Type B pancreatic cell (in vitro differentiated cells): Measurements from ENCODE around the gene FNBP1. TPM values are rescaled to one million over a fixed set of nuclear protein-coding genes. Genes with fewer than 3 reads are reported as not detected.

Source experiments
- DNase-seq: peaks from one replicate; pipeline ENCODE4 v3.0.0; 2021; ENCODE audit warnings: mixed read lengths; ENCODE audit not compliant: unreplicated experiment; ENCODE audit errors: extremely low spot score
- H3K27ac Mint-ChIP-seq: 2 replicates; pipeline ENCODE4 v1.8.0; 2021; ENCODE audit warnings: mild to moderate bottlenecking, mixed read lengths
- H3K27me3 Mint-ChIP-seq: 2 replicates; pipeline ENCODE4 v1.8.0; 2021; ENCODE audit warnings: mixed read lengths
- H3K36me3 Mint-ChIP-seq: 2 replicates; pipeline ENCODE4 v1.8.0; 2021; ENCODE audit warnings: mixed read lengths
- H3K4me1 Mint-ChIP-seq: one replicate; pipeline ENCODE4 v1.8.0; 2021; ENCODE audit warnings: mixed read lengths; ENCODE audit not compliant: unreplicated experiment
- H3K4me3 Mint-ChIP-seq: 2 replicates; pipeline ENCODE4 v1.8.0; 2021; ENCODE audit warnings: mild to moderate bottlenecking, mixed read lengths
- H3K9me3 Mint-ChIP-seq: 2 replicates; pipeline ENCODE4 v1.8.0; 2021; ENCODE audit warnings: mixed read lengths
- total RNA-seq: library from RNA; stranded (reverse); gene quantifications from 2 replicates; pipeline ENCODE4 v1.2.1, GENCODE V29; 2021; ENCODE audit warnings: low replicate concordance
- TF ChIP-seq, protein P1 (sequence below): fragments of 200-600 bp; sonication (generic); conservative IDR thresholded peaks from 2 replicates; pipeline ENCODE4 v1.5.0; 2021; ENCODE audit warnings: antibody characterized with exemption, mild to moderate bottlenecking

FNBP1 gene
- total RNA-seq, 1 donor from 2014 or later = 38.6 TPM

DNA sequence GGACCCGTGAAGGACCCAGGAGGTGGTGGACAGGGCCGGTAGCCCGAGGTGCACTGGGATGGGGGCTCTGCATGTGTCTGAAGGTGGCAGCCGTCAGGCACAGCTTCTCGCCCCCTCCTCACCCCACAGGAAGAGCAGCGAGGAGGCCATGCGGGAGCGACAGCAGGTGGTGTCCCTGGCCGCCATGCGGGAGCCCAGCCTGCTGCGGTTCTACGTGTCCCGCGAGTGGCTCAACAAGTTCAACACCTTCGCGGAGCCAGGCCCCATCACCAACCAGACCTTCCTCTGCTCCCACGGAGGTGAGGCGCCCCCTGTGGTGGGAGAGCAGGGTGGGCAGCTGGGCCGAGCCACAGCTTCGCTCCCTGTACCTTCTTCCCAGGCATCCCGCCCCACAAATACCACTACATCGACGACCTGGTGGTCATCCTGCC, 167.8 kb downstream of the FNBP1 start:
- Mint-ChIP-seq H3K9me3 (no peaks in the 10 kb centered on the region), H3K36me3 (peaks cover 5% of the 10 kb centered on the region), H3K4me1 (no peaks in the 10 kb centered on the region), H3K4me3 (no peak overlapping the region), H3K27ac (no peak overlapping the region), H3K27me3 (no peaks in the 10 kb centered on the region)
- no peak for DNase-seq
- TF ChIP-seq, protein P1, sequence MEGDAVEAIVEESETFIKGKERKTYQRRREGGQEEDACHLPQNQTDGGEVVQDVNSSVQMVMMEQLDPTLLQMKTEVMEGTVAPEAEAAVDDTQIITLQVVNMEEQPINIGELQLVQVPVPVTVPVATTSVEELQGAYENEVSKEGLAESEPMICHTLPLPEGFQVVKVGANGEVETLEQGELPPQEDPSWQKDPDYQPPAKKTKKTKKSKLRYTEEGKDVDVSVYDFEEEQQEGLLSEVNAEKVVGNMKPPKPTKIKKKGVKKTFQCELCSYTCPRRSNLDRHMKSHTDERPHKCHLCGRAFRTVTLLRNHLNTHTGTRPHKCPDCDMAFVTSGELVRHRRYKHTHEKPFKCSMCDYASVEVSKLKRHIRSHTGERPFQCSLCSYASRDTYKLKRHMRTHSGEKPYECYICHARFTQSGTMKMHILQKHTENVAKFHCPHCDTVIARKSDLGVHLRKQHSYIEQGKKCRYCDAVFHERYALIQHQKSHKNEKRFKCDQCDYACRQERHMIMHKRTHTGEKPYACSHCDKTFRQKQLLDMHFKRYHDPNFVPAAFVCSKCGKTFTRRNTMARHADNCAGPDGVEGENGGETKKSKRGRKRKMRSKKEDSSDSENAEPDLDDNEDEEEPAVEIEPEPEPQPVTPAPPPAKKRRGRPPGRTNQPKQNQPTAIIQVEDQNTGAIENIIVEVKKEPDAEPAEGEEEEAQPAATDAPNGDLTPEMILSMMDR = peak; percentile 39

DNA sequence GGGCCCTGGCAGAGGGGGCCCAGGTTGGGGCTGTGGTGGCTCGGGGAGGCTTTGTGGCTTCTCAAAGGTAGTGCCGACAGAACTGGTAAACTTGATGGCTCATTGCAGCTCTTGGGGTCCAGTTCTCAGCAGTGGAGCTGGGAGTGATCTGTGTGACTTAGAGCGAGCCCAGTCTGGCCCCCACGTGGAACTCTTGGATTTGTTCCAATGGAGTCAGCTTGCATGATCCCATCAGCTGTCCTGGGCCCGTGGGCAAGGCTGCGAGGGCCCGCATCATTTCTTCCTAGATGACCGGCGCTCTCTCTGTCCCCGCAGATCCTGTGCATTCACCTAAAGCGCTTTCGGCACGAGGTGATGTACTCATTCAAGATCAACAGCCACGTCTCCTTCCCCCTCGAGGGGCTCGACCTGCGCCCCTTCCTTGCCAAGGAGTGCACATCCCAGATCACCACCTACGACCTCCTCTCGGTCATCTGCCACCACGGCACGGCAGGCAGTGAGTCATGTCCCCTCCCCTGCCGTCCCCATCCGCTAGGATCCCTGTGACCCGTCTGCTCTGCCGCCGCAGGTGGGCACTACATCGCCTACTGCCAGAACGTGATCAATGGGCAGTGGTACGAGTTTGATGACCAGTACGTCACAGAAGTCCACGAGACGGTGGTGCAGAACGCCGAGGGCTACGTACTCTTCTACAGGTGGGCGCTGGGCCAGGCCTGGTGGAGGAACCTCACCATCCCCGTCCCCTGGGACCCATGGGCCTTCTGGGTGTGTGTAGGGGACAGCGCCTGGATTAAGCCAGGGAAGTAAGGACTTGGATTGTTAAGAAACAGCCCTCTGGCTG, 168.5 kb downstream of the FNBP1 start:
- Mint-ChIP-seq H3K27me3 (no peaks in the 10 kb centered on the region), H3K36me3 (peaks cover 5% of the 10 kb centered on the region), H3K27ac (no peak overlapping the region), H3K4me3 (no peak overlapping the region), H3K4me1 (no peaks in the 10 kb centered on the region), H3K9me3 (no peaks in the 10 kb centered on the region)
- no peak for DNase-seq
- TF ChIP-seq, protein P1 = no peak

DNA sequence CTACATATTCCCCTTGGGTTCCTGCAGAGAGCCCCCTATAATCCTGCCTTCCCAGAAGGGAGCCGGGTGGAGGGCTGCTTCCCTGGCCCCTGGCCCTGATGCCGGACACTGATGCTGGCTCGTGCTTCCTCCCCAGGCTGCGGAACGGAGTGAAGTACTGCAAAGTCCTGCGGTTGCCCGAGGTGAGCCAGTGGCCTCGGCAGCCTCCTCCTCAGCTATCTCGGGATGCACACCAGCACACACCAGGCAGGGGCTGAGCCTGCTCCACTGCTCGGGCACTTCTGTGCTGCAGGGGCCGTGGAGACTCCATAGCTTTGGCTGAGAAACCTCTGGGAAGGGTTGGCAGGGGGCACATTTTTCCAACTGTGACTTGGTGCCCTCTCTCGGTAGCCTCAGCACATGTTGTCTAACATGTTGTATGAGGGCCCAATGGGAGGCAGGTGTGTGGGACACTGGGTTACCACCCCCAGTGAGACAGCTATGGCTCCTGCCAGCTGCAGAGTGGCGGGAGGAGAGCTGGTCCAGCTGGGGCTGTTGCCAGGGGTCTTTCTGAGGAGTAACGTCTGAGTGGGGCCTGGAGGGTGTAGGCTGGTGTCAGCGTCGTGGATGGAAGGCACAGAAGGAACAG, 169.3 kb downstream of the FNBP1 start:
- no peaks in the 10 kb centered on the region for H3K9me3 Mint-ChIP-seq
- TF ChIP-seq, protein P1 = no peak
- H3K4me3 Mint-ChIP-seq = no peak overlapping the region
- no peak for DNase-seq
- no peaks in the 10 kb centered on the region for H3K4me1 Mint-ChIP-seq
- no peaks in the 10 kb centered on the region for H3K27me3 Mint-ChIP-seq
- H3K27ac Mint-ChIP-seq = no peak overlapping the region
- H3K36me3 Mint-ChIP-seq = peaks cover 5% of the 10 kb centered on the region

DNA sequence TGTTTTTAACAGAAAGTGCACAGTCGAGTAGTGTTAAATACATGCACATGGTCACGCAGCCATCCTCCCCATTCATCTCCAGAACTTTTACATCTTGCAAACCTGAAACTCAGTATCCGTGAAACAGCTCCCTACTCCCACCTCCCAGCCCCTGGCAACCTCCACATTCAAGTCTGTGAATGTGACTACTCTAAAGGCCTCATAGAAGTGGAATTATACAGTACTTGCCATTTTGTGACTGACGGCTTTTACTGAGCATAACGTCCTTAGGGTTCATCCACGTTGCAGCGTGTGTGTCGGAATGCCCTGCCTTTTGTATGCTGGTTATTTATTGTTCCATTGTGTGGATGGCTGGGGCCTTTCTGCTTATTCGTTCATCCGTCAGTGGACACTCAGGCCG, 171.9 kb downstream of the FNBP1 start:
- H3K9me3 Mint-ChIP-seq = no peaks in the 10 kb centered on the region
- DNase-seq = no peak
- H3K36me3 Mint-ChIP-seq = peaks cover 8% of the 10 kb centered on the region
- TF ChIP-seq, protein P1 = no peak
- H3K27me3 Mint-ChIP-seq = no peaks in the 10 kb centered on the region
- H3K4me3 Mint-ChIP-seq = no peak overlapping the region
- no peak overlapping the region for H3K27ac Mint-ChIP-seq
- no peaks in the 10 kb centered on the region for H3K4me1 Mint-ChIP-seq

DNA sequence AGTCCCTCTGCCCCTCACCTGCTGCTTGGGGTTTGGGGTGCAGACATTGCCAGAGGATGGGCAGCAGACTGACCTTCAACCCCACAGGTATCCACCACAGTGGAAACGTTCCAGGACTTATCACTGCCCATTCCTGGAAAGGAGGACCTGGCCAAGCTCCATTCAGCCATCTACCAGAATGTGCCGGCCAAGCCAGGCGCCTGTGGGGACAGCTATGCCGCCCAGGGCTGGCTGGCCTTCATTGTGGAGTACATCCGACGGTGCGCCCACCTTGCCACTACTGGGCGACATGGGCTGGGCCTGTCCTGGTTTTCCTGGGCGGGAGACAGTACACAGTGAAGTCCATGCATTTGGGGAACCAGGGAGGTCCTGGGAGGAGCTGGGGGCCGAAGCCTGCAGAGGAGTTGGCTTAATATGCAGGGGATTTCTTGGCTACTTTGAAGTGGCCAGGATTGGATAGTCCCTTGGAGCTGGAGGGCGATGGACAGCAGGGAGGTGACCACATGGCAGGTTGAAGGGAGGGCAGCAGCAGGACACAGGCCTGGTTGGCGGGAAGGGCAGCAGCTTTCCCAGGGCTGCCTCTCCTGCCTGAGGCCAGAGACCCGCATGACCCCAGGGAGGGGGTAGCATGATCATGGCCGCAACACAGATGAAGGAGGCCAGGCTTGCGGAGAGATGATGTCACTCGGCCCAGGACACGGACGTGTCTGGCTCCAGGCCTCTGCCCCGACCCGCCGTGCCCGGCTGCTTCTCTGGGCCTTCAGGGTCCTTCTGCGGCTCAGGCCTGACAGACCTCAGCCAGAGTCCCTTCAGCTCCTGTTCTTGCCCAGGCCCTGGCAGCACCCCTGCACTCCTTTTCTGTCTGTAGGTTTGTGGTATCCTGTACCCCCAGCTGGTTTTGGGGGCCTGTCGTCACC, 173.1 kb downstream of the FNBP1 start:
- Mint-ChIP-seq H3K27ac (no peak overlapping the region), H3K9me3 (no peaks in the 10 kb centered on the region), H3K4me1 (no peaks in the 10 kb centered on the region), H3K4me3 (no peak overlapping the region), H3K36me3 (peaks cover 9% of the 10 kb centered on the region), H3K27me3 (no peaks in the 10 kb centered on the region)
- TF ChIP-seq, protein P1 = no peak
- DNase-seq = no peak
